ENCODE measurements around the gene NR6A1.

The NR6A1 gene

GRCh38 chr9:124768334-124768733 is 2.8 kb downstream of the NR6A1 start:
- H3K27ac ChIP-seq (ENCODE audit: low read depth, low read length) = no peak overlapping the region

GRCh38 chr9:124767821-124768220 is 3.3 kb downstream of the NR6A1 start:
- H3K9ac ChIP-seq (ENCODE audit: low read depth in 1 of 2, low read length in 2 of 2) = no peak overlapping the region
- H3K36me3 ChIP-seq (ENCODE audit: control insufficient read depth in 1 of 2, insufficient read depth in 2 of 2, low read length in 2 of 2) = no peaks in the 10 kb centered on the region
- H3K4me1 ChIP-seq (ENCODE audit: control insufficient read depth in 1 of 2, insufficient read depth in 2 of 2, low read length in 2 of 2) = peaks cover 24 to 26% of the 10 kb centered on the region in 2 donors
- H3K27me3 ChIP-seq (ENCODE audit: control insufficient read depth in 1 of 2, insufficient read depth in 2 of 2, low read length in 2 of 2) = peaks cover 0 to 2% of the 10 kb centered on the region in 2 donors
- H3K27ac ChIP-seq (ENCODE audit: low read depth, low read length) = no peak overlapping the region
- H3K9me3 ChIP-seq (ENCODE audit: control insufficient read depth in 1 of 2, low read length in 2 of 2) = no peaks in the 10 kb centered on the region
- H3K4me3 ChIP-seq (ENCODE audit: low read depth in 1 of 2, low read length in 2 of 2) = peak overlapping the region in 1 of 2 donors; percentile 16

More at GRCh38 chr9:124768334-124768733, 2.8 kb downstream of the NR6A1 start:
- peak overlapping the region; percentile 15 to 72 for H3K9ac ChIP-seq (ENCODE audit: low read depth in 1 of 2, low read length in 2 of 2)
- H3K36me3 ChIP-seq (ENCODE audit: control insufficient read depth in 1 of 2, insufficient read depth in 2 of 2, low read length in 2 of 2) = no peaks in the 10 kb centered on the region
- H3K9me3 ChIP-seq (ENCODE audit: control insufficient read depth in 1 of 2, low read length in 2 of 2) = no peaks in the 10 kb centered on the region
- peaks cover 0 to 2% of the 10 kb centered on the region in 2 donors for H3K27me3 ChIP-seq (ENCODE audit: control insufficient read depth in 1 of 2, insufficient read depth in 2 of 2, low read length in 2 of 2)
- H3K4me1 ChIP-seq (ENCODE audit: control insufficient read depth in 1 of 2, insufficient read depth in 2 of 2, low read length in 2 of 2) = peaks cover 24 to 26% of the 10 kb centered on the region in 2 donors
- H3K4me3 ChIP-seq (ENCODE audit: low read depth in 1 of 2, low read length in 2 of 2) = peak overlapping the region in 1 of 2 donors; percentile 85

GRCh38 chr9:124766815-124767554 is 4.1 kb downstream of the NR6A1 start:
- H3K4me1 ChIP-seq (ENCODE audit: control insufficient read depth in 1 of 2, insufficient read depth in 2 of 2, low read length in 2 of 2) = peaks cover 20 to 26% of the 10 kb centered on the region in 2 donors
- H3K36me3 ChIP-seq (ENCODE audit: control insufficient read depth in 1 of 2, insufficient read depth in 2 of 2, low read length in 2 of 2) = no peaks in the 10 kb centered on the region
- H3K9ac ChIP-seq (ENCODE audit: low read depth in 1 of 2, low read length in 2 of 2) = no peak overlapping the region
- H3K9me3 ChIP-seq (ENCODE audit: control insufficient read depth in 1 of 2, low read length in 2 of 2) = no peaks in the 10 kb centered on the region
- no peak overlapping the region for H3K4me3 ChIP-seq (ENCODE audit: low read depth in 1 of 2, low read length in 2 of 2)
- peaks cover 0 to 2% of the 10 kb centered on the region in 2 donors for H3K27me3 ChIP-seq (ENCODE audit: control insufficient read depth in 1 of 2, insufficient read depth in 2 of 2, low read length in 2 of 2)
- H3K27ac ChIP-seq (ENCODE audit: low read depth, low read length) = no peak overlapping the region

- Histone ChIP-seq H3K4me1 (ENCODE audit: control insufficient read depth in 1 of 2, insufficient read depth in 2 of 2, low read length in 2 of 2) (peaks cover 16 to 26% of the 10 kb centered on the region in 2 donors), H3K27ac (ENCODE audit: low read depth, low read length) (no peak overlapping the region), H3K27me3 (ENCODE audit: control insufficient read depth in 1 of 2, insufficient read depth in 2 of 2, low read length in 2 of 2) (peaks cover 0 to 2% of the 10 kb centered on the region in 2 donors), H3K4me3 (ENCODE audit: low read depth in 1 of 2, low read length in 2 of 2) (no peak overlapping the region), H3K9me3 (ENCODE audit: control insufficient read depth in 1 of 2, low read length in 2 of 2) (no peaks in the 10 kb centered on the region), H3K9ac (ENCODE audit: low read depth in 1 of 2, low read length in 2 of 2) (no peak overlapping the region), H3K36me3 (ENCODE audit: control insufficient read depth in 1 of 2, insufficient read depth in 2 of 2, low read length in 2 of 2) (no peaks in the 10 kb centered on the region)
These were observed 4.8 kb downstream of the NR6A1 start for GRCh38 chr9:124766326-124766725.

- Histone ChIP-seq H3K9me3 (ENCODE audit: control insufficient read depth in 1 of 2, low read length in 2 of 2) (no peaks in the 10 kb centered on the region), H3K36me3 (ENCODE audit: control insufficient read depth in 1 of 2, insufficient read depth in 2 of 2, low read length in 2 of 2) (no peaks in the 10 kb centered on the region), H3K9ac (ENCODE audit: low read depth in 1 of 2, low read length in 2 of 2) (no peak overlapping the region), H3K27me3 (ENCODE audit: control insufficient read depth in 1 of 2, insufficient read depth in 2 of 2, low read length in 2 of 2) (peaks cover 0 to 2% of the 10 kb centered on the region in 2 donors), H3K4me1 (ENCODE audit: control insufficient read depth in 1 of 2, insufficient read depth in 2 of 2, low read length in 2 of 2) (peaks cover 16 to 26% of the 10 kb centered on the region in 2 donors), H3K27ac (ENCODE audit: low read depth, low read length) (no peak overlapping the region), H3K4me3 (ENCODE audit: low read depth in 1 of 2, low read length in 2 of 2) (no peak overlapping the region)
These were observed 5.7 kb downstream of the NR6A1 start for GRCh38 chr9:124765439-124765835.

DNA sequence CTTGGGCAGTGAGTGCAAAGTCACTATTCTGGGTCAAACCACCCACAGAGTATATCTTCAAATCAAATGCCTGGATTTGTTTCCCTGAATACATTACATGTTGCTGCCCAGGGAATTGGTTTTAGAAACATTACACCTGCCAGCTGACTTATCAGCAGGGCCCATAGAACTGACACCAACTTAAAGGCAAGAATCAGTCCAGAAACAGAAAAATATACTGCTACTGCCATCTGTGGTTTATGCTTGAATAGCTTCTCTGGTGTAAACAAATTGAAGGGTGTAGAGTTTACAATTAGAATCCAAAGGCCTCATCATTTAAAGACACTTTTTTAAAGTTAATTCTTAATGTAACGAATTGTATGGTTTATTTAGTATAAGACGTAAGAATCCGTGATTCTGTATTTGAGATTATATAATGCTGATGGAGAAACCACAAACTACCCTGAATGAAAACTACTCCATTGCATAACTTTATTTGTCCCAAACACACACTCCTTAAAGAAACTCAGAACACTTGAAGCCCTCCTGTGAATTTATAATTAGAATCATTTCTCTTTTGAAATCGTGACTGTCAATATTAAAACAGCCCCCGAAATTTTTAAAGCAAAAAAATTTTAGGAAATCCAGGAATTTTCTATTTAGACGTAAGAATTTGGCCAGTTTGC is 6.2 kb downstream of the NR6A1 start:
- Histone ChIP-seq H3K27me3 (ENCODE audit: control insufficient read depth in 1 of 2, insufficient read depth in 2 of 2, low read length in 2 of 2) (peaks cover 0 to 2% of the 10 kb centered on the region in 2 donors), H3K4me1 (ENCODE audit: control insufficient read depth in 1 of 2, insufficient read depth in 2 of 2, low read length in 2 of 2) (peaks cover 16 to 26% of the 10 kb centered on the region in 2 donors), H3K9ac (ENCODE audit: low read depth in 1 of 2, low read length in 2 of 2) (no peak overlapping the region), H3K27ac (ENCODE audit: low read depth, low read length) (no peak overlapping the region), H3K36me3 (ENCODE audit: control insufficient read depth in 1 of 2, insufficient read depth in 2 of 2, low read length in 2 of 2) (no peaks in the 10 kb centered on the region), H3K9me3 (ENCODE audit: control insufficient read depth in 1 of 2, low read length in 2 of 2) (no peaks in the 10 kb centered on the region), H3K4me3 (ENCODE audit: low read depth in 1 of 2, low read length in 2 of 2) (no peak overlapping the region)

DNA sequence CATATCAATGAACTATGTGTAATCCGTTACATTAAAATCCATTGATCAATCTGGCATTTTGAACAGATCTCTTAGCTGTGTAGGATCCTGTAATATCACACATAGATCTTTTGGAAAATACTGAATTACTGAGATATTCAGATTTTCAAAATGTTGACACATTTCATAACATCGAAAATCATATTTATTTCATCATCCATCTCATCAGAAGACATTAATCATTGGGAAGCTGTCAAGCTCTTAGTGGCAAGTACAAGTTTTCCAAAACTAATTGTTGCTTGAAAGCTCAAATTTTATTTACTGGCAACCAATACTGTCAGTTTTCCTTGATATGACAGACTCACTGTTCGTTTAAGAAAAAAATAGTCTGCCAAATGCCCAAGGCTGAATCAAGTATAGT is 8.5 kb downstream of the NR6A1 start:
- H3K9me3 ChIP-seq (ENCODE audit: control insufficient read depth in 1 of 2, low read length in 2 of 2) = no peaks in the 10 kb centered on the region
- H3K27ac ChIP-seq (ENCODE audit: low read depth, low read length) = no peak overlapping the region
- peaks cover 9 to 25% of the 10 kb centered on the region in 2 donors for H3K4me1 ChIP-seq (ENCODE audit: control insufficient read depth in 1 of 2, insufficient read depth in 2 of 2, low read length in 2 of 2)
- no peaks in the 10 kb centered on the region for H3K36me3 ChIP-seq (ENCODE audit: control insufficient read depth in 1 of 2, insufficient read depth in 2 of 2, low read length in 2 of 2)
- H3K4me3 ChIP-seq (ENCODE audit: low read depth in 1 of 2, low read length in 2 of 2) = no peak overlapping the region
- no peak overlapping the region for H3K9ac ChIP-seq (ENCODE audit: low read depth in 1 of 2, low read length in 2 of 2)
- H3K27me3 ChIP-seq (ENCODE audit: control insufficient read depth in 1 of 2, insufficient read depth in 2 of 2, low read length in 2 of 2) = no peaks in the 10 kb centered on the region

DNA sequence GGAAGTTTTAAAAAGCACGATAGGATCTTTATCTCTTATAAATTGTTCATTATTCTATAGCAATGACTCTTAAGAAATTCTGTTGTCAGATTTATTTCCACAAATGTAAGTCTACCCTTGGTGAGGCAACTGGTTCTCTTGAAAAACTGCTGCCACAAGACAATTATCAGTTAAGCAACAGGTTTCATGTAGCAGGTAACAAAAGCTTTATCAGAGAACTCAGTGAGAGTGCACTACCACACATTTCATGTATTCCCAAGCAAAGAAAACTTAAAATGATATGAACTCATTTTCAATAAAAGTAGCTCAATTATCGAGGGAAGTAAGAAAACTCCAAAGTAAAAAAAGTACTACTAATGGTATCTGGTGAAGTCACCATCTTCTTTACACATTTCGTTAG is 9.4 kb downstream of the NR6A1 start:
- H3K36me3 ChIP-seq (ENCODE audit: control insufficient read depth in 1 of 2, insufficient read depth in 2 of 2, low read length in 2 of 2) = no peaks in the 10 kb centered on the region
- H3K27me3 ChIP-seq (ENCODE audit: control insufficient read depth in 1 of 2, insufficient read depth in 2 of 2, low read length in 2 of 2) = no peaks in the 10 kb centered on the region
- peaks cover 0 to 16% of the 10 kb centered on the region in 2 donors for H3K4me1 ChIP-seq (ENCODE audit: control insufficient read depth in 1 of 2, insufficient read depth in 2 of 2, low read length in 2 of 2)
- no peak overlapping the region for H3K27ac ChIP-seq (ENCODE audit: low read depth, low read length)
- no peaks in the 10 kb centered on the region for H3K9me3 ChIP-seq (ENCODE audit: control insufficient read depth in 1 of 2, low read length in 2 of 2)
- H3K9ac ChIP-seq (ENCODE audit: low read depth in 1 of 2, low read length in 2 of 2) = no peak overlapping the region
- H3K4me3 ChIP-seq (ENCODE audit: low read depth in 1 of 2, low read length in 2 of 2) = no peak overlapping the region

- H3K36me3 ChIP-seq (ENCODE audit: control insufficient read depth in 1 of 2, insufficient read depth in 2 of 2, low read length in 2 of 2) = no peaks in the 10 kb centered on the region
- no peaks in the 10 kb centered on the region for H3K9me3 ChIP-seq (ENCODE audit: control insufficient read depth in 1 of 2, low read length in 2 of 2)
- H3K4me1 ChIP-seq (ENCODE audit: control insufficient read depth in 1 of 2, insufficient read depth in 2 of 2, low read length in 2 of 2) = peaks cover 0 to 14% of the 10 kb centered on the region in 2 donors
- H3K27me3 ChIP-seq (ENCODE audit: control insufficient read depth in 1 of 2, insufficient read depth in 2 of 2, low read length in 2 of 2) = no peaks in the 10 kb centered on the region
- H3K27ac ChIP-seq (ENCODE audit: low read depth, low read length) = no peak overlapping the region
- no peak overlapping the region for H3K4me3 ChIP-seq (ENCODE audit: low read depth in 1 of 2, low read length in 2 of 2)
- no peak overlapping the region for H3K9ac ChIP-seq (ENCODE audit: low read depth in 1 of 2, low read length in 2 of 2)
These were observed 9.9 kb downstream of the NR6A1 start for GRCh38 chr9:124761196-124761595.

DNA sequence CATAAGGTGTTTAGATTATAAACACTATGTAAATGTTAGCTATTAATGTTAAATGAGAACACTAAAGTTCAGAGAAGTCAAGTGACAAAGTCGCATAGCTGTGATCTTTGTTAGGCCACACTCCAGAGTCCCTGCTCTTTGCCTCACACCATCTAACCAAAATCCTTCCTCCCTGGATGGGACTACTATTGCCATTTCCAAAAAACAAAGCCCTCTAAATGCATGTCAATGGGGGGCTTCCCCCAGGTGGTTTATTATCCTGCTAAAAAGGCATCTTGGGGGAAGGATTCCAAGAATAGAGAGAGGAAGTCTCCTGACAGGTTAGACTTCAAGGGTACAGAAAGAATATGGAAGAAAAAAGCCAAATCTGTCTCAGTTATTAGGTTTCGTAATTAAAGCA is 10.4 kb downstream of the NR6A1 start:
- Histone ChIP-seq H3K27me3 (ENCODE audit: control insufficient read depth in 1 of 2, insufficient read depth in 2 of 2, low read length in 2 of 2) (no peaks in the 10 kb centered on the region), H3K4me3 (ENCODE audit: low read depth in 1 of 2, low read length in 2 of 2) (no peak overlapping the region), H3K9ac (ENCODE audit: low read depth in 1 of 2, low read length in 2 of 2) (no peak overlapping the region), H3K36me3 (ENCODE audit: control insufficient read depth in 1 of 2, insufficient read depth in 2 of 2, low read length in 2 of 2) (no peaks in the 10 kb centered on the region), H3K27ac (ENCODE audit: low read depth, low read length) (no peak overlapping the region), H3K4me1 (ENCODE audit: control insufficient read depth in 1 of 2, insufficient read depth in 2 of 2, low read length in 2 of 2) (peaks cover 0 to 14% of the 10 kb centered on the region in 2 donors), H3K9me3 (ENCODE audit: control insufficient read depth in 1 of 2, low read length in 2 of 2) (no peaks in the 10 kb centered on the region)

Data from duodenal mucosa (tissue), 2 donors.